HG03280 (cell line): ENCODE measurements around the gene HSF2BP.
"Not testable (repeated sequence)": the region's sequence is repeated elsewhere in the genome, so short reads cannot be mapped to it uniquely, and the experiment has no call there.

Experiments used
- ATAC-seq: cut with Tn5 transposase; IDR thresholded peaks from one replicate; pipeline ENCODE4 v1.9.1; 2021; ENCODE audit warnings: mild to moderate bottlenecking, moderate library complexity; ENCODE audit not compliant: unreplicated experiment

HSF2BP gene

GRCh38 chr21:43479197-43479596 lies 180.1 kb downstream of the HSF2BP start:
- ATAC-seq: not testable (repeated sequence)
